SK-N-MC (cell line): ENCODE measurements around the gene OR2L13.

Experiments
- EZH2 ChIP-seq: fragments of 200-600 bp; sonication (generic); IDR thresholded peaks from one replicate; pipeline ENCODE4 v1.6.1; 2017; ENCODE audit warnings: antibody characterized with exemption
- POLR2AphosphoS5 ChIP-seq: IDR thresholded peaks from 2 replicates; pipeline ENCODE4 v1.6.1; 2012; ENCODE audit warnings: mild to moderate bottlenecking, low read depth, low read length, borderline replicate concordance

DNA sequence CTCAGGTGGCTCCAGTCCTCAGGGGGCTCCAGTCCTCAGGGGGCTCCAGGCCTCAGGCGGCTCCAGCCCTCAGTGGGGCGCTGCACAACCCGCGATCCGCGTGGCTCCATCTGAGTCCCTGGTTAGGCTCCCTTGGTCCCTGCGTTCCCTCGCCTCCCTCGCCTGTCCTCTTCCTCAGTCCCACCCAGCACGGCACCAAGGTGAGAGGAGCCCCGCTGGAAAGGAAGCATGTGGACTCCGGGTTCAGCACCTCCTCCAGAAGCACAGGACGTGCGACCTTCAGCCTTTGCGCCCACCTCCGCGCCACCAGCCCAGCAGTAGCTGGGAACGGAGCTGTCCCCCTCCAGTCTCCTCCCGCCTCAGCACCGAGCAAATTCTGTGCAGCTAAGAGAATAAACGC lies 41.8 kb downstream of the OR2L13 start:
- no peak for TF ChIP-seq EZH2
- TF ChIP-seq POLR2AphosphoS5, result no peak
